ENCODE results near the gene MAST4. TPM values are rescaled to one million over a fixed set of nuclear protein-coding genes. Genes with fewer than 3 reads are reported as not detected.

The MAST4 gene
- total RNA-seq, 2 donors from 2014 or later = 11.0 to 11.5 TPM

- Histone ChIP-seq H3K4me3 (ENCODE audit: low read length) (no peak overlapping the region), H3K4me1 (ENCODE audit: control insufficient read depth, insufficient read depth, low read length) (no peaks in the 10 kb centered on the region), H3K36me3 (ENCODE audit: control insufficient read depth, insufficient read depth, low read length) (no peaks in the 10 kb centered on the region), H3K9me3 (ENCODE audit: control insufficient read depth, low read length) (no peaks in the 10 kb centered on the region), H3K27me3 (ENCODE audit: control insufficient read depth, insufficient read depth, low read length, poor library complexity, severe bottlenecking) (no peaks in the 10 kb centered on the region), H3K9ac (ENCODE audit: extremely low read depth, low read length, poor library complexity, severe bottlenecking) (no peak overlapping the region), H3K27ac (ENCODE audit: low read depth, low read length) (no peak overlapping the region)
- no peak for TF ChIP-seq CTCF (conservative IDR thresholded peaks at IDR 0.05)
- H3K36me3 Mint-ChIP-seq (ENCODE audit: low read depth) = no peaks in the 10 kb centered on the region
- H3K4me3 Mint-ChIP-seq = no peak overlapping the region
- no peak for DNase-seq
- no peak overlapping the region for H3K27ac Mint-ChIP-seq
- peaks cover 7% of the 10 kb centered on the region for H3K4me1 Mint-ChIP-seq
- H3K9me3 Mint-ChIP-seq = no peaks in the 10 kb centered on the region
- H3K27me3 Mint-ChIP-seq (ENCODE audit: insufficient read depth) = no peaks in the 10 kb centered on the region
Observed at GRCh38 chr5:66609615-66610014, 13.4 kb downstream of the MAST4 start.

- WGBS, 2 experiments (ENCODE audit: insufficient coverage in 1 of 2, insufficient read length in 1 of 2) = 82 to 94% methylated on average over 1 to 5 of the region's 5 CpGs
- Histone ChIP-seq H3K9ac (ENCODE audit: extremely low read depth, low read length, poor library complexity, severe bottlenecking) (no peak overlapping the region), H3K36me3 (ENCODE audit: control insufficient read depth, insufficient read depth, low read length) (no peaks in the 10 kb centered on the region), H3K4me1 (ENCODE audit: control insufficient read depth, insufficient read depth, low read length) (no peaks in the 10 kb centered on the region), H3K4me3 (ENCODE audit: low read length) (no peak overlapping the region), H3K9me3 (ENCODE audit: control insufficient read depth, low read length) (no peaks in the 10 kb centered on the region), H3K27ac (ENCODE audit: low read depth, low read length) (no peak overlapping the region), H3K27me3 (ENCODE audit: control insufficient read depth, insufficient read depth, low read length, poor library complexity, severe bottlenecking) (no peaks in the 10 kb centered on the region)
- Mint-ChIP-seq H3K27me3 (ENCODE audit: insufficient read depth) (no peaks in the 10 kb centered on the region), H3K27ac (no peak overlapping the region), H3K4me3 (no peak overlapping the region), H3K36me3 (ENCODE audit: low read depth) (no peaks in the 10 kb centered on the region), H3K9me3 (no peaks in the 10 kb centered on the region), H3K4me1 (peaks cover 16% of the 10 kb centered on the region)
- TF ChIP-seq CTCF (conservative IDR thresholded peaks at IDR 0.05) = no peak
- DNase-seq = no peak
Observed at GRCh38 chr5:66612226-66612625, 16.0 kb downstream of the MAST4 start.

GRCh38 chr5:66615136-66615535 is 18.9 kb downstream of the MAST4 start:
- H3K36me3 ChIP-seq (ENCODE audit: control insufficient read depth, insufficient read depth, low read length) = no peaks in the 10 kb centered on the region
- H3K27me3 ChIP-seq (ENCODE audit: control insufficient read depth, insufficient read depth, low read length, poor library complexity, severe bottlenecking) = no peaks in the 10 kb centered on the region
- no peak overlapping the region for H3K27ac Mint-ChIP-seq
- DNase-seq = no peak
- TF ChIP-seq CTCF (conservative IDR thresholded peaks at IDR 0.05) = no peak
- no peaks in the 10 kb centered on the region for H3K36me3 Mint-ChIP-seq (ENCODE audit: low read depth)
- H3K9me3 Mint-ChIP-seq = no peaks in the 10 kb centered on the region
- no peaks in the 10 kb centered on the region for H3K27me3 Mint-ChIP-seq (ENCODE audit: insufficient read depth)
- no peak overlapping the region for H3K27ac ChIP-seq (ENCODE audit: low read depth, low read length)
- no peak overlapping the region for H3K4me3 ChIP-seq (ENCODE audit: low read length)
- WGBS, 2 experiments (ENCODE audit: insufficient coverage in 1 of 2, insufficient read length in 1 of 2) = 82 to 97% methylated on average over 1 to 3 of the region's 3 CpGs
- no peaks in the 10 kb centered on the region for H3K9me3 ChIP-seq (ENCODE audit: control insufficient read depth, low read length)
- no peaks in the 10 kb centered on the region for H3K4me1 ChIP-seq (ENCODE audit: control insufficient read depth, insufficient read depth, low read length)
- H3K4me3 Mint-ChIP-seq = no peak overlapping the region
- no peak overlapping the region for H3K9ac ChIP-seq (ENCODE audit: extremely low read depth, low read length, poor library complexity, severe bottlenecking)
- peaks cover 19% of the 10 kb centered on the region for H3K4me1 Mint-ChIP-seq

Data from endodermal cell (in vitro differentiated cells).